Pancreas (tissue), 10 donors: ENCODE data around the gene C3orf33. TPM values are rescaled to one million over a fixed set of nuclear protein-coding genes. Genes with fewer than 3 reads are reported as not detected.
A peak's percentile ranks its signal among the peaks of the same experiment; 100 is the strongest.

Experiments used
- ATAC-seq, 4 donors: fragments of 200-7000 bp; cut with Tn5 transposase; one replicate each; pipeline versions ENCODE4 v1.8.0 to v1.9.1; 2020; ENCODE audit warnings: mild to moderate bottlenecking in 4 of 4, moderate library complexity in 4 of 4
- DNase-seq, 6 donors: peaks; one replicate each; pipeline ENCODE4 v3.0.0-alpha.2; 2020
- FAIRE-seq: peaks from 2 replicates; lab custom pipeline; 2012; peaks lifted over from hg19 to GRCh38; lab: Jason Lieb, UNC
- H3K27ac ChIP-seq, 4 donors: fragments of 200-600 bp; sonication (generic); 1 replicate in 3 of 4; 2 replicates in 1 of 4; pipeline versions ENCODE4 v1.5.0 to v1.8.0; 2020
- H3K27me3 ChIP-seq, 4 donors: fragments of 200-600 bp; one replicate each; pipeline ENCODE4 v1.8.0; 2021
- H3K36me3 ChIP-seq, 3 donors: fragments of 200-600 bp; sonication (generic) in 1 of 3; one replicate each; pipeline versions ENCODE4 v1.5.0 to v1.8.0; 2020 to 2021
- H3K4me1 ChIP-seq, 3 donors: fragments of 200-600 bp; one replicate each; pipeline ENCODE4 v1.8.0; 2021
- H3K4me3 ChIP-seq, 4 donors: fragments of 200-600 bp; sonication (generic) in 2 of 4; one replicate each; pipeline versions ENCODE4 v1.5.0 to v1.8.0; 2020 to 2021
- H3K9me3 ChIP-seq, 4 donors: fragments of 200-600 bp; one replicate each; pipeline ENCODE4 v1.8.0; 2021
- WGBS, 2 donors: extraction: QIAGEN DNeasy Blood & Tissue Kit; methylation state at CpG; one replicate each; pipeline ENCODE4 v1.1.7; 2013; 5-methylcytosine and 5-hydroxymethylcytosine counted together
- intact Hi-C, 3 donors: fragments of 100-400 bp; cut with DNase I; formaldehyde crosslinking; loops; one replicate each; pipeline versions ENCODE4 v1.11.1 to v1.14.2; 2022
- polyA plus RNA-seq, 2 donors: library from polyadenylated mRNA; stranded (reverse); fragments of 200-250 nt; gene quantifications; one replicate each; pipeline ENCODE4 v1.2.3, GENCODE V29; 2013
- total RNA-seq, 6 donors: library from RNA; stranded (reverse); fragmentation: NEBNext Ultra II Directional in 4 of 6; extraction: Animal tissue kit (Norgen Biotek cat#: 25700) in 4 of 6; gene quantifications; one replicate each; pipeline versions ENCODE4 v1.2.1 to v1.2.4, GENCODE V29; 2021 to 2023
- TF ChIP-seq, protein P1 (sequence below), 4 donors: fragments of 200-600 bp; sonication (generic) in 3 of 4; IDR thresholded peaks; one replicate each; pipeline versions ENCODE4 v1.5.0 to v1.8.0; 2021; ENCODE audit warnings: antibody characterized with exemption in 4 of 4
- donor health status: healthy with polysubstance abuse.
- donor health status: DM: no; HTN: no; CAD: no; lungs with moderate emphysema.
- donor health status: DM: no; HTN: no; CAD: no.
- donor health status: control.
- donor health status: control.
- donor health status: Bipolar disorder and iron deficiency.
- donor health status: DM: yes; HTN: yes; CAD: no.
- donor health status: DM: no; HTN: no; CAD: no.
- donor health status: DM: no; HTN: no; CAD: no.
- donor health status: DM: yes; HTN: yes; CAD: no.

Gene C3orf33
- total and polyA plus RNA-seq, 8 donors = 1.5 to 5.7 (median 3.3) TPM

DNA sequence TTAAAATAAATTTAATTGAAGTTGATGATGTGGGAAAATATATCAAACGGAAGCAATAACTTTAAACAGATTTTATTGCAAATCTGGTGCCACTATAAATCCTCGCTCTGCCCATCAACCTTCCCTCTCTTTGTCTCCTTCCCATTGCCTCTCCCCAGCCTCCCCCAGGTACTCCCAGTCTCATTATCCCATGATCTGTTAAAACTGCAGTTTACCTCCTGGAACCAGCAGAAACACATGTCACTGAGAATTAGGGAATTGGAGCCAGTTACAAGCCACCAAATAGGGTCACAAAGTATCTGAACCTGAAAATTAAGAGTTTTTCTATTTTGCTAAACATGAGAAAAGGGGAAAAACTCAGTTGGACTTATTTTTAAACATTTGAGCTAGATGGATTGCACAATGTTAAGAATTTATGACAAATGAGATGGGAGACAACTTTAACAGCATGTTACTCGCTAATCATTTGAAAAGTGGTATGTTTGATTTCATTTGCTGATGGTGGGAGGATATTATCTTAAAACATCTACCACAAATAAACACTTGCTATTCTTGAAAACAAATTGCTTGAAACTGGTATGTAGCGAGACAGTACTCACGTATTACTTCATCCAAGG lies 63.6 kb downstream of the C3orf33 start:
- Histone ChIP-seq H3K27ac (no peak overlapping the region), H3K27me3 (no peaks in the 10 kb centered on the region), H3K36me3 (no peaks in the 10 kb centered on the region), H3K9me3 (no peaks in the 10 kb centered on the region), H3K4me1 (peaks cover 0 to under 1% (median 0%) of the 10 kb centered on the region in 3 donors), H3K4me3 (no peak overlapping the region)
- ATAC-seq (no peak), FAIRE-seq (no peak), DNase-seq (no peak)
- intact Hi-C loops = no loop called here
- TF ChIP-seq, protein P1, sequence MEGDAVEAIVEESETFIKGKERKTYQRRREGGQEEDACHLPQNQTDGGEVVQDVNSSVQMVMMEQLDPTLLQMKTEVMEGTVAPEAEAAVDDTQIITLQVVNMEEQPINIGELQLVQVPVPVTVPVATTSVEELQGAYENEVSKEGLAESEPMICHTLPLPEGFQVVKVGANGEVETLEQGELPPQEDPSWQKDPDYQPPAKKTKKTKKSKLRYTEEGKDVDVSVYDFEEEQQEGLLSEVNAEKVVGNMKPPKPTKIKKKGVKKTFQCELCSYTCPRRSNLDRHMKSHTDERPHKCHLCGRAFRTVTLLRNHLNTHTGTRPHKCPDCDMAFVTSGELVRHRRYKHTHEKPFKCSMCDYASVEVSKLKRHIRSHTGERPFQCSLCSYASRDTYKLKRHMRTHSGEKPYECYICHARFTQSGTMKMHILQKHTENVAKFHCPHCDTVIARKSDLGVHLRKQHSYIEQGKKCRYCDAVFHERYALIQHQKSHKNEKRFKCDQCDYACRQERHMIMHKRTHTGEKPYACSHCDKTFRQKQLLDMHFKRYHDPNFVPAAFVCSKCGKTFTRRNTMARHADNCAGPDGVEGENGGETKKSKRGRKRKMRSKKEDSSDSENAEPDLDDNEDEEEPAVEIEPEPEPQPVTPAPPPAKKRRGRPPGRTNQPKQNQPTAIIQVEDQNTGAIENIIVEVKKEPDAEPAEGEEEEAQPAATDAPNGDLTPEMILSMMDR (IDR thresholded peaks at IDR 0.05) = no peak
- WGBS, 2 donors = 69 to 82% methylated on average over 5 of the region's 5 CpGs

DNA sequence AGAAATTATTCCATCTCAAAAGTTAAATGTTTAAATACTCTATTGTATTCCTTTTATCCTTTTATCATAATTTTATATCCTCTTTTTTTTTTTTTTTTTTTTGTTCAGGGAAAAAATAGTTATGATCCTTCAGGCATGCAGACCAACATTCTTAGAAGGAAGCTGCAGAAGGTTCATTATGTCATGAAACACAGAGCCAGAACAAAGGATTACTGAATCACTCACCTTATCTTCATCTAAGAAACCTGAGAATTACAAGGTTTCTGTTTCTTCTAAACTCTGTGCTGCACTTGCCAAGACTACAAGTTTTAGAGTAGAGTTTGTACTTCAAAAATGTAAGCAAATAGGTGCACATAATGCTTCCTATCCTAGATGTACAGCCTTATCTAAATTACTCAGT lies 64.5 kb downstream of the C3orf33 start:
- no peak for DNase-seq
- Histone ChIP-seq H3K4me3 (no peak overlapping the region), H3K27me3 (no peaks in the 10 kb centered on the region), H3K36me3 (no peaks in the 10 kb centered on the region), H3K27ac (no peak overlapping the region), H3K9me3 (no peaks in the 10 kb centered on the region), H3K4me1 (peaks cover 0 to 3% (median 0%) of the 10 kb centered on the region in 3 donors)
- FAIRE-seq = no peak
- TF ChIP-seq, protein P1 (IDR thresholded peaks at IDR 0.05) = no peak
- ATAC-seq = no peak
- intact Hi-C loops = no loop called here

- Histone ChIP-seq H3K4me3 (no peak overlapping the region), H3K4me1 (peaks cover 0 to 3% (median 0%) of the 10 kb centered on the region in 3 donors), H3K36me3 (no peaks in the 10 kb centered on the region), H3K27me3 (no peaks in the 10 kb centered on the region), H3K27ac (no peak overlapping the region), H3K9me3 (no peaks in the 10 kb centered on the region)
- intact Hi-C loops = no loop called here
- FAIRE-seq = no peak
- TF ChIP-seq, protein P1 (IDR thresholded peaks at IDR 0.05) = no peak
- no peak for ATAC-seq
- DNase-seq = no peak
- WGBS, 2 donors = 79 to 83% methylated on average over 3 of the region's 3 CpGs
Measured at GRCh38 chr3:155741101-155741500, 65.0 kb downstream of the C3orf33 start.

DNA sequence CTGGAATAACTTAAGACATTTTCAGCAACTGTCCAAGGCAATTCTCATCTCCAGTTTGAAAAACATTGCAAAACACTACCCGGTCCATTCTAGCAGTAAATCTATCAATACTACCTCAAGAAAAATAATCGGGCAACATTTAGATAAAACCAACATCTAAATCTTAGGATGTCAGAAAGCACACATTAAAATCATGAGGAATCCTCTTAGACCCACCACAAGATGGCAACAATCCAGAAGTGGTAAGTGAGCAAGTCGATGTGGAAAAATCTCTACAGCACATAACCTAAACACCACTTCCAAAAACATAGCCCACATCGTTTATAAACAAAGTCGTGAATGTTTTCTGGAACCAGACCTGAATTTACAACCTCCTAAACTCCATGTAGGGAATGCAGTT lies 66.9 kb downstream of the C3orf33 start:
- ATAC-seq = no peak
- H3K27ac ChIP-seq = no peak overlapping the region
- H3K27me3 ChIP-seq = no peaks in the 10 kb centered on the region
- DNase-seq = no peak
- H3K4me1 ChIP-seq = peaks cover 0 to 3% (median 0%) of the 10 kb centered on the region in 3 donors
- no peak overlapping the region for H3K4me3 ChIP-seq
- H3K9me3 ChIP-seq = no peaks in the 10 kb centered on the region
- no peak for FAIRE-seq
- TF ChIP-seq, protein P1 (IDR thresholded peaks at IDR 0.05) = no peak
- 35% methylated on average over 5 of the region's 5 CpGs for WGBS, 2 donors
- intact Hi-C loops = no loop called here
- H3K36me3 ChIP-seq = no peaks in the 10 kb centered on the region

- intact Hi-C loops = no loop called here
- no peaks in the 10 kb centered on the region for H3K9me3 ChIP-seq
- DNase-seq (no peak), FAIRE-seq (no peak), ATAC-seq (no peak)
- H3K36me3 ChIP-seq = no peaks in the 10 kb centered on the region
- TF ChIP-seq, protein P1 (IDR thresholded peaks at IDR 0.05) = no peak
- peak overlapping the region in 2 of 4 donors; percentile 24 to 30 for H3K4me3 ChIP-seq
- 48 to 65% methylated on average over 13 of the region's 13 CpGs for WGBS, 2 donors
- peaks cover 0 to 3% (median 0%) of the 10 kb centered on the region in 3 donors for H3K4me1 ChIP-seq
- H3K27ac ChIP-seq = peak overlapping the region; percentile 62 to 92 (median 86)
- H3K27me3 ChIP-seq = no peaks in the 10 kb centered on the region
Measured at GRCh38 chr3:155738580-155739076, 67.5 kb downstream of the C3orf33 start.
